Measurements from ENCODE around the gene SPTBN5.

The SPTBN5 gene

GRCh38 chr15:41903782-41904181, 9.9 kb upstream of the SPTBN5 start:
- DNase-seq (ENCODE audit: low read depth) = no peak

DNA sequence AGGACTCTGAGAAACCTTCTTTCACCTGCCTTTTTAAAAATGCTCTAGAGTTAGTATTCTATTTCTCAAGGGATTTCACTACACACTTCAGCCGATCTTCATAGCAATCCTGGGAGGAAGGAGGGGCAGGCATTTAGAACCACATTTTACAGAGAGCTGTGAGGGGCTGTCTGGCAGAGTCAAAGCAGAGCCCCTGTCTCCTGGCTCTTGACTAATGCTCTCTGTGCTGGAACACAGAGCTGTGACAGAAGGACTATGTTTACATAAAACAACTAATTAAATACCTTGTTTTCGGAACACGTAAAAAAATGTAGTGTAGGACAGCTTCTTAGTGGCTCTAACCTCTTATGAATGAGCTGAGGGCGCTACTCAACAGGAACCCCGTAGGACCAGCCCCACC, 7.6 kb upstream of the SPTBN5 start:
- DNase-seq (ENCODE audit: low read depth) = no peak

DNA sequence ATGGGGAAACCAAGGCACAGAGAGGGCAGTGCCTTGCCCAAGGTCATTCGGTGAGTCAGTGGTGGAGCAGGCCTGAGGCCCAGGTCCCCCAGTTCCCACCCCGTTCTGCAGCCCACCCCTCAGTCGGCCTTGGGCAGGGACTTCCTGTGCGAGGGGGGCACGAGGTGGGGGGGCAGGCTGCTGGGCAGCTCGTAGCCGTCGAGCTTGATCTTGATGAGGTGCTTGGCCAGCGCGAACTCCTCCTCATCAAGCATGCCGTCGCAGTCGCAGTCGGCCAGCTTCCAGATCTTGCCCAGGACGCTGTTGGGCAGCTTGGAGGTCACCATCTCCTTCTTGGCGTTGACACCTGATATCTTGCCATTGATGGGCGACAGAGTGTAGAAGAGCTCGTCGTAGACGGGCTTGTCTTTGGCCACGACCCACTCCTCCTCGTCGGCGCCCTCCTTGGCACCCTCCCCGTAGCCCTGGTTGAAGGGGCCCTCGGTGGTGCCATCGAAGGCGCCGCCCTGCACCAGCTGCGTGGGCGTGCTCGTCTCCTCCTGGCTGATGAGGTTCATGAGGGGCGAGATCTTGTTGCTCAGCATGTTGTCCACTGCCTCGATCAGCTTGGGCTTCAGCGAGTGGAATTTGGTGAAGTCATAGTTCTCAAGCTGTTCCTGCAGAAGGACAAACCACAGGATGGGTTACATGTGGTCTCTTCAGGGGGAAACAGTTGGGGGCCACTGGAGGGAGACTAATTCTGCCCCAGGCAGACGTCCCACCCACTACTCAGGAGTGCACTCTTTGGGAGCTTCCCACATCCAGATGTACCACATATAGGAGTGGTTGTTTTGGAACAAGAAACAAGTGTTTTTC, 6.9 kb upstream of the SPTBN5 start:
- no peak for DNase-seq (ENCODE audit: low read depth)

DNA sequence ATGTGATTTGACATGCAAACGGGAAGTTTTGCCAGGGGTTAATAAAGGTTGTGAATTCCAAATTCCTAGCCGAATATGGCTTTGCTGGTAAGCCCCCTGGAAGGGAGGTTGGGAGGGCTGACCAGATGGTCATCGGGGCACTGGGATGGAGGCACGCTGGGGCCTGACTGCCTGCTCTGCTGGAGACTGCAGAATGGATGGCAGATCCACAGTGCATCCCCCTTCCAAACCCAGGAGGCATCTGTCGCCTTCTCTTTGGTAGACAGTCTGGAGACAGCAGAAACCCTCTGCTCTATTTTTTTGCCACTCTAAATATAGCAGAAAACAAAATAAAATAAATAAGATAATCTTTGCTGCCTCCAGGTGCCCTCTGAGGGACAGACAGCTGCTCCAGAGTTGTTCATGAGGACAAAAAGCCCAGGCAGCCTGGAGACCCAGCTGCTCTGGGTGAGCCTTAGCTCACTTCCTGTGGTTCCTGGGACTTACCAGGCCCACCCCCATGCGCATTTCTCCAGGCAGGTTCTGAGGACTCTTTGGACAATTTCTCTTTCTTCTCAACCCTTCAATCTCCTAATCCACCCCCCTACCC, 6.1 kb upstream of the SPTBN5 start:
- no peak for DNase-seq (ENCODE audit: low read depth)

DNA sequence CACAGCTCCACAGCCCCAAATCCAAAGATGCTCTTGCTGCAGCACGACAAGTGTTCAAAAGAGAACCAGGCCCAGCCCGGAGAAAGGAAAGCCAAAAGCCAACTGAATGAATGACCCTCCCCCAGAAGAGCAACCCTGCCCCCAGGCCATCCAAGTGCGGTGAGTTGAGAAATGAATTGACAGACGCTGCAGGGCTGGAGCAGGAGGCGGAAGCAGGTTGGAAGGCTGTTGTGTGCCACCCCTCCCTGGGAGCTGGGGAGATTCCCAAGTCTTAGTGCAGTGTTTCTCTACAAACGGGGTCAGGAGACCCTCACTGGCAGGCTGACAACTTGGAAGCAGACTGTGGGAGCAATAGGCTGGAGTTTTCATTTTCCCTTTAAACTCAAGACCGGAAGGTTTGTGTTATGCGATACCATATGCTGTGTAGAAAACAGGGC, 3.5 kb upstream of the SPTBN5 start:
- DNase-seq (ENCODE audit: low read depth) = no peak

- no peak for DNase-seq (ENCODE audit: low read depth)
Measured at GRCh38 chr15:41896566-41896965, 2.7 kb upstream of the SPTBN5 start.

DNA sequence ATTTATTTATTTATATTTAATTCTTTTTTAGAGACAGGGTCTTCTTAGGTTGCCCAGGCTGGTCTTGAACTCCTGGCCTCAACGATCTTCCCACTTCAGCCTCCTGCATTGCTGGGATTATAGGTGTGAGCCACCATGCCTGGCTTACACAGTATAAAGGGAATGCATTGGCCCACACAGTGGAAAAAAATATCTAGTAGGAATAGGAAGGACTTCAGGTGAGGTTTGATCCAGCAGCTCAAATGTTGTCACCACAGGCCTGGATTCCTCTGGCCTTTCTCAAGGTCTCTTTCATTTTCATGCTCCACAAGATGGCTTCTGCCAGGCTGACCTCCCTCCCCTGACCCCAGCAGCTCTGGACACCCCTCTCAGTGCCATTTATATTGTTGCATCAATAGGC, 2.1 kb upstream of the SPTBN5 start:
- no peak for DNase-seq (ENCODE audit: low read depth)

DNA sequence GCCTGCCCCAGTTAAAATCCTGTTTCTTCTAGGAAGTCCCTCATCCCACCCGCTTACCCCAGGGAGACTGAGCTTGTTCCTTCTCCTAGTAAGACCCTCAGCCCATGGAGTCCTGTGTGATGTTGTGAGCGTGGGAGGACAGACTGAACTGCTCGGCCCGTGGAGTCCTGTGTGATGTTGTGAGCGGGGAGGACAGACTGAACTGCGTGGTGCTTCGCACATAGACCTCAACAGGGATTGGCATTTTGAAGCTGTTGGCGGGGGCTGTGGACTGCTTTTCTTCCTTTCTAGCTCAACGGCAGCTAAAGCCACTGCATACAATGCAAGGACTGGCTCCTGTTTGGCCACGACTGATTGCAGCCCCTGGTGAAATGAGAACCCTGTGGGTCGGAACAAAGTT, 1.6 kb upstream of the SPTBN5 start:
- no peak for DNase-seq (ENCODE audit: low read depth)

DNA sequence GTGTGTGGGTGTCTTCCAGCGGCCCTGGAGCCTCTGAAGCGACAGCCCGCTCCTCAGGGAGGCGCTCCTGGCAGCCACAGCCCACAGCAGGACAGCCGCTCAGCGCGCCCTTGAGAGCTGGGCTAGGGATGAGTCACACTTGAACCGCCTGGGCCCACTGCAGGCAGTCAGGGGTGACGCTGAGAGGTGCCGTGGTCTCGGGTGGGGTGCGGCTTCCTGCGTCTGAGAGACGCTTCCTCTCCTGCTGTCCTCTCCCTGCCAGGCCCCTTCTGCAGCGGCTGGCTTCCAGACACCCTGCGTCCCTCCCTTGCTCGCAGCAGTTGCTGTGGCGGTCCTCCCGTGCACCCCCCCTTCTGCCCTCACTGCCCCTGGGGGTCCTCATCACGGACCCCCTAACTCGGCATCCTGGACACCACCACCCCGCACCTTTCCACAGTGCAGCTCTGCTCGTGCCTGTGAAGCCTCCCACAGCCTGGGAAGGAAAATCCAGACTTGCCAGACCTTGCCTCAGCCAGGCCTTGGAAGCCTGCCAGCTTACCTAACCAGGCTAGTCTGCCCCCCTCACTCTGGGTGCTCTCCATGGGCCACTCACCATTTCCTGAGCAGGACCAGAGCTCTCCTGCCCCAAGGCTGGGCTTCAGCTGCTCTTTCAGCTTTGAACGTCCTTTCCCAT, 1.1 kb upstream of the SPTBN5 start:
- peak; percentile 65 for DNase-seq (ENCODE audit: low read depth)

GRCh38 chr15:41894251-41894790, 468 bp upstream of the SPTBN5 start:
- no peak for DNase-seq (ENCODE audit: low read depth)

DNA sequence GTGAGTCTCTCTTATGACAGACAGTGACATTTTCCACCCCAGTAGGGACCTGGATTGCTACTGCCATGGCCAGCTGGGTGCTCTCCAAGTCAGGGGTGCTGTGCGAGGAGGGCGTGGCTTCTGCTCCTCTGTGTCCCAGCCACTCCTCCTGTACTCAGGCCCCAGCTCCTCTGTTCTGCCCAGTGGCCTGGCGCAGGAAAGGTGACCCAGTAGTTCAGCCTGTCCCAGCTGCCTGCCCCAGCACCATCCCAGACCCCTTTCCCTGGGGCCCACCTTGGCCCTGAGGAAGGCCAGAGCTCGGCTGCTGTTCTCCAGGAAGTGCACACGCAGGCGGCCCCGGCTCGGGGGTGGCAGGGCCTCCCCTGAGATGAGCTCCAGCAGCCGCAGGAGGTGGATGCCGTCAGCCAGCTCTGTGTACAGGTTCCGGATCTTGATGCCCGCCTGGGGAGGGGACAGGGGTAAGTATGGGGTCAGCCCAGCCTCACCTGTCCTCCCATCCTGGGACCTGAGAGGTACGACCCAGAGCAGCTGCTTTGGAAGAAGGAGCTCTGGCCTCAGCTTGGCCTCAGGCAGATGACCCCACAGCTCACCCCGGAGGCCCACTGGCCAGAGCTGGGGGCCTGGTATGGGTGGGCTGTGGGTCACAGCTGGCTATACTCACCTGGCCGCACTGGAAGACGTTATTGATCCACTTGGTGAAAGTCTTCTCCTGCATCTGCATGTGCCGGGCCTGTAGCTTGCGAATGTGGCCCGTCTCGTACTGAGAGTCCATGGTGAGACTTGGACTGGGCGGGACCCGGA, 1.0 kb downstream of the SPTBN5 start:
- DNase-seq (ENCODE audit: low read depth) = no peak

GRCh38 chr15:41891946-41892345, 1.9 kb downstream of the SPTBN5 start:
- DNase-seq (ENCODE audit: low read depth) = no peak

DNA sequence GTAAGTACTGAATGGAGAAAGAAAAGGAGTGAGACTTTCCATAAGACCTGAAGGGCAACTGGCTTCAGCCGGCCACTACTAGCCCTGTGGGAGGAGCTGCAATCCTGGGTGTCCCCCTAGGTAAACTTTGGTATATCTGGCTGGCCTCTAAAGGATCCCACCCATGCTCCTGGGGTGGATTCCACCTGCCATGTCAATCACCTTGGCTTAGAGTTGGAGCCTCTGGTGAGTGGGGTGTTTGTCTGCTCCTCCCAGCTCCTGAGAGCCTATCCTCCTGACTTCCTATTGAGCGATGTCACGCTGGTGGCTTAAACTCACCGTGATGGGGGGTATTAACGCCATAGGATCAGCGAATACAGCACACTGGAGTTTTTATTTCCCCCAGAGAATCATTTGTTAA, 2.6 kb downstream of the SPTBN5 start:
- no peak for DNase-seq (ENCODE audit: low read depth)

DNA sequence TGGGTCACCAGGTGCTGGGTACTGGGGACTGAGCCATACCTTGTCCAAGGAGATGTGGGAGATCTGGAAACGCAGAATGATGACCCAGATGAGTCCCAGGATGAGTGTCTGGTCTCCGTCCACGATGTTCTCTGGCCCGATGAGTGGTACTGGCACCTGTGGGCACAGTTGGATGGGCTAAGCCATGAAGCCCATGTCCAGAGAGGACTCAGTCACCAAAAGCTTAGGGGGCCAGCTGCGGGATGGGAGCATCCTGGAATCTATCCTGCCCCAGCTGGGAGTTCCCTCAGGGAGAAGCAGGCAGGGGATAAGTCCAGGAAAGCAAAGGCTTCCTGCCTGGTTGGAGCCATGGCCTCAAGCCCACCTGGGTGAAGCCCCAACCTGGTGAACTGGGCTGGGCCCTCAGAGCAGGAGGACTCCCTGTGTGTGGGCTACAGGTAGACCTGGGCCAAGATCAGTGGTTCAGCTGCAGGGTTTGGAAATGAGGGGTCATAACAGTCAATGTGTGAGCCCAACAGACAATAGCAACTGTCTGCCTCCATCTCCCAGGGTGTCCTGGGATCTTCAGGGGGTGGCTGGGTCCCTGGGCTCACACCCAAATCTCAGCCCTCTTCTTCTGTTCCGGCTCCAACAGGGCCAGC, 3.7 kb downstream of the SPTBN5 start:
- no peak for DNase-seq (ENCODE audit: low read depth)

- DNase-seq (ENCODE audit: low read depth) = no peak
Measured at GRCh38 chr15:41888662-41889253, 5.1 kb downstream of the SPTBN5 start.

GRCh38 chr15:41887893-41888292, 6.0 kb downstream of the SPTBN5 start:
- DNase-seq (ENCODE audit: low read depth) = no peak

DNA sequence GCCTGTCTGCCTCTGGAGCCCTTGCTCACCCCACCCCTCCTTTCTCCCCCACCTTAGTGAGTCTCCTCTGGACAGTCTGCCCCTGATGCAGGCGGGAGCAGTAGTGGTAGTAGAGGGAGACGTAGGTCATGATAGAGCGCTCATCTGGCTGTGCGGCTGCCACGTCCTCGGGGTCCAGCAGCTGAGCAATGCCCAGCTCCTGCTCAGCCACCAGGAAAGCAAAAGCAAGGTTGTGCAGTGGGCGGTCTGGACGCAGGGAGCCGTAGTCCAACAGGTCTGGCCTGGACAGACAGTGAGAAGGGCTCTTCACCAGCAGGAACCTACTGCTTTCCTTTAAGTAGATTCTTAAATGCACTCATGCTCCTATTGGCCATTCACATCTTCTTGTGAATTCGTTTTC, 6.7 kb downstream of the SPTBN5 start:
- DNase-seq (ENCODE audit: low read depth) = no peak

DNA sequence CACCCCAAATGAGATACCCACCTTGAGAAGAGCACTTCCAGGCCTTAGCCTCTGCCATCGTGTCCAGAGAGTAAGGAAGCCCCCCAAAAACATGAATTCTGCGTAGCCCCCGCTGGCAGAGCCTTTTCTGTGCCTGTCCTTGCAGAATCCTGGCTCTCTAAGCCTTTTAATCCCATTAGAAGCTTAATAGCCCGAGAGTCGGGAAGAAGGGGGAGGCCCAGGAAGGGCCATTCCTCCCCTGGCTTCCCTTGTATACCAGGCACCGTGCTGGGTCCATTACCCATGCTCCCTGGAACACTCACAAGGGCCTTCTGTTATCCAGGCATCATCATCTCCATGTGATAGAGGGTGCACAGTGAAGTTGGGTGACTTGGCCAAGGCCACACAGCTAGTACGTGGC, 7.1 kb downstream of the SPTBN5 start:
- DNase-seq (ENCODE audit: low read depth) = no peak

- DNase-seq (ENCODE audit: low read depth) = no peak
Measured at GRCh38 chr15:41885841-41886240, 8.0 kb downstream of the SPTBN5 start.

DNA sequence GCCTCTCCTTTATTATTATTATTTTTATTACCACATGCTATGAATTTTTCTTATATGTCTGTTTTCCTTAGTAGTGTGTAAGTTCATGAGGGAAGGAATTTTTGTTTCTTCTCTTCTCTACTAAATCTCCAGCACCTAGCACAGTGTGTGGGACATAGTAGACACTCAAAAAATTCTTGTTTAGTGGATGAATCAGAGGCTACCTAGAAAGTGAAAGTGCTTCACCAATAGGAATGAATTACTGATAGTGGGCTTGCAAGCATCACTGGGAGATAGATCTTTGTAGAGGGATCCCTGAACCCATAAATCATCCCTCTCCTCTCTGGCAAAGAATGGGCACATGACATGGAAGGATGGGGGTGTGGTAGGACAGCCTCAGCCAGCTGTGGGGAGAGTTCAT, 8.5 kb downstream of the SPTBN5 start:
- no peak for DNase-seq (ENCODE audit: low read depth)

DNA sequence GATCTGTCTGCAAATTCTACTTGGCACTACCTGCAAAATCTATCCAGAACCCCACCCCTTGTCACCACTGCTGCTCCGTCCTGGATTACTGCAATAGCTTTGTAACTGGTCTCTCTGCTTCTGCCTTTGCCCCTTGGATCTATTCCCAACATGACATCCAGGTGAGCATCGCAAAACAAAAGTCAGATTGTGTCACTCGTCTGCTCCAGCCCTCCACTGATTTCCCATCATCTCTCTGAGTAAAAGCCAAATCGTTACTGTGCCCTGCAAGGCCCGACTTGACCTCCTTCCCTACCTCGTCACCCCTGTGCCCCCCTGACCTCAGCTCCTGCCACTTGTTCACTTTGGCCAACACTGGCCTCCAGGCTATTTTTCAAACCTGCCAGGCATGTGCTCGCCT, 9.4 kb downstream of the SPTBN5 start:
- no peak for DNase-seq (ENCODE audit: low read depth)

All from amniotic epithelial cell (primary cell).